ENCODE results near the gene EVX1. TPM values are rescaled to one million over a fixed set of nuclear protein-coding genes. Genes with fewer than 3 reads are reported as not detected.
A peak's percentile ranks its signal among the peaks of the same experiment; 100 is the strongest.

The EVX1 gene
- total RNA-seq, 1 donor from 2014 or later: not detected

GRCh38 chr7:27220440-27220955 is 22.1 kb upstream of the EVX1 start:
- intact Hi-C loops (cut with DNase I): no loop called here
- ATAC-seq (no peak), DNase-seq (ENCODE audit: missing footprints) (no peak)

GRCh38 chr7:27221201-27221797 is 21.3 kb upstream of the EVX1 start:
- DNase-seq (ENCODE audit: missing footprints) (no peak), ATAC-seq (no peak)
- intact Hi-C loops (cut with DNase I): no loop called here

- intact Hi-C loops (cut with DNase I): no loop called here
- DNase-seq (ENCODE audit: missing footprints) (no peak), ATAC-seq (no peak)
Measured at GRCh38 chr7:27223941-27224575, 18.5 kb upstream of the EVX1 start.

DNA sequence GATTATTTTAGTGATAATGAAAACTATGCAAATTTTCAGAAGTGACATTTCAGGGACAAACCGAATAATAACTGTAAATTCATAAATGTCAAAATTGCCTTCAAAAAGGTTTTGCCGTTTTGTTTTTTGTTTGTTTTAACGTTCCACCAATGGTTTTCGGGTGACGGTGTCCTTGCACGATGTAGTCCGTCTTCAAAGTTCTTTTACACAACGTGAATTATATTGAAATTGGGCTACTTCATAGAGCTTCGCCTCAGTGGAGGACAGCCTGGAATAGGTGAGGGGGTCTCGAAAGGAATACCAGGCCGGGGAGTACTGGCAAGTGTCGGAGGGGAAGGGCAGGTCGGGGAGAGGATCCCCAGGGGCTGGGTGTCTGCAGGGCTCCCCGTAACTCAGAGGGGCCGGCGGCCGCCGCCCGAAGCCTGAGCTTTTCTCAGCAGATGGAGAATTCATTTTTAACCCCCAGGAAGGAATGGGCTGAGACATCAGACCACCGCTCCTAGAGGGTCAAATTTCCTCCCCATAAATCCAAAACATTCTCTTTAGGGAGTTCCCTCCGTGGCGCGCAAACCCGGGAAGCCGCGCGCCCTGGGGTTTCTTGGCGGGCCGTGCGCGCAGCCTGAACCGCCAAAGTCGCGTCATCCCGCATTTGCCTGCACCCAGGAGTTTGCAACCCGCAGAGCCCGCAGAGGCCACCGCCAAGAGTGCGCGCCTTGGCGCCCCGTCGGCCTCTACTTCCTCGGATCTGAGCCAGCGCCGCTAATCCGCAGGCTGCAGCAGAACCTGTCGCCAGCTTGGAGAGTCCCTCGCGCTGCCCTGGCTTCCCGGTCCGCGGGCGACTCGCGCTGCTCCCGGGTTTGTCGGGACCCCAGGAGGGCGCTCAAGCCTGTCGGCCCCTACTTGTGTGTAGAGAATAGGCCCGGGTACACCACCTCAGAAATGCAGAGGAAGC is 17.3 kb upstream of the EVX1 start:
- intact Hi-C loops (cut with DNase I): no loop called here
- no peak for DNase-seq (ENCODE audit: missing footprints)
- ATAC-seq: no peak

- ATAC-seq (no peak), DNase-seq (ENCODE audit: missing footprints) (no peak)
- intact Hi-C loops (cut with DNase I): no loop called here
Measured at GRCh38 chr7:27229448-27229847, 13.2 kb upstream of the EVX1 start.

DNA sequence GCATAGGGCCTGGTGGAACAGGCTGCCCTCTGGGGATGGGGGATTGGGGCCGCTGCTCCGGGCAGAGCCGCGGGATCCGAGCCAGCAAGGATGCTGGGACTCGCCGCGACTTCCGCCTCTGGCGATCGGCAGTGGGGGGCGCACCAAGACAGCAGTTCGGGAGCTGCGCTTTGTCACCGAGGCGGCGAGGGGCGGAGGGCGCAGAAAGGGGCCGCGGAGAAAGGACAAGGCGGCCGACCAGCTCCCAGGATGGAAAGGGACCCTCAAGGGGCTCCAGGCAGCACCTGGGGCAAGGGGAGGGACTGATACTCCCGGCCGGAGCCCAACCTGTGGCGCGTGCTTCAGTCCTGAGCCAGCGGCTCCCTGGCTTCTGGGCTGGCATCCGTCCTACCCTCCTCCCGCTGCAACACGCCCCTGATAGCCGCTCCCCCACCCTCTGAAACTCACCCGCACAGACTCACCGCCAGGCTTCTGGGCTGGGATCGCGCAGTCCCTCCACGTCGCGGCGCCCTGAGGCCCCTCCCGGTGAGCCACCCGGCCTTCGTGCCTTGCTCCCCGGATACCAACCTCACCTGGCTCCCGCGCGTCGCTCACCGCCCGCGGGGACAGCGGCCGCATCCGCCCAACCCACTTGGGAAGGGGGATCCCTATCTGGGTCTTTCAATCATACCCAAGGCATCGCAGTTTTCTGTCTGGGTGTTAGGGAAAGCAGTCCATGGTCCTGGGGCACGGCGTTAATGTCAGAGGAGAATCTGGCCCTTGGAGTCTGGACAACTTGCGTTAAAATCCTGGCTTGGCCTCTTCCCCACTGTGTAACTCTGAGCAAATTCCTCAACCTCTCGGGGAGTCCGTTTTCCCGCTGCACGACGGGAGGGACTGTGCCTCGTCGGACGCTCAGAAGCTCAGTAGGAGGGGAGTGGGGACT is 7.0 kb upstream of the EVX1 start:
- DNase-seq (ENCODE audit: missing footprints): peak; percentile 75
- intact Hi-C loops (cut with DNase I): loop anchor here (10.0 kb wide), 1 partner anchor 339 kb away; no protein-coding TSS in a partner anchor
- peak; percentile 56 for ATAC-seq

- intact Hi-C loops (cut with DNase I): loop anchor here (10.0 kb wide), 1 partner anchor 337 kb away; no protein-coding TSS in a partner anchor
- DNase-seq (ENCODE audit: missing footprints): no peak
Measured at GRCh38 chr7:27237735-27238334, 4.8 kb upstream of the EVX1 start.

DNA sequence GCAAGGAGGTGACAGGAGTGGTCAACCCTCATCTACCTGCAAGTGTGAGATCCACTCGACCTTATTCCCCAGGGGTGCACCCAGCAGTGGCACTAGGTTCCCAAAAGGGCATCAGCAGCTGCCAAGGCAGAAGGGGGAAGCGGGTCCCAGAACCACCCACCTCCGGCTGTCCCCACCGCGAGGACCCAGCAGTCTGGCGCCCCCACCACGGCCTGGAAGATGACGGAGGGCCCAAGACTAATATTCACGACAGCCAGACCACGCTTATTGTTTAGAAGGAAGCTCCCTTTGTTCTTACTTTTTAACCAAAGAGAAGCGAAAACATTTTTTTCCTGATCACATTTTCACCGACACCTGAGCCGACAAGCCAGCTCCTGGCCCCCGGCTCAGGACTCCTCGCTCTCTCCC is 3.6 kb upstream of the EVX1 start:
- intact Hi-C loops (cut with DNase I): loop anchor here (10.0 kb wide), 1 partner anchor 336 kb away; no protein-coding TSS in a partner anchor
- ATAC-seq (no peak), DNase-seq (ENCODE audit: missing footprints) (peak; percentile 62)

More at GRCh38 chr7:27237735-27238334, 4.8 kb upstream of the EVX1 start:
- no peak for ATAC-seq

GRCh38 chr7:27239387-27240014 is 3.1 kb upstream of the EVX1 start:
- no peak for ATAC-seq
- peak; percentile 55 for DNase-seq (ENCODE audit: missing footprints)
- intact Hi-C loops (cut with DNase I): loop anchor here (10.0 kb wide), 1 partner anchor 335 kb away; no protein-coding TSS in a partner anchor

DNA sequence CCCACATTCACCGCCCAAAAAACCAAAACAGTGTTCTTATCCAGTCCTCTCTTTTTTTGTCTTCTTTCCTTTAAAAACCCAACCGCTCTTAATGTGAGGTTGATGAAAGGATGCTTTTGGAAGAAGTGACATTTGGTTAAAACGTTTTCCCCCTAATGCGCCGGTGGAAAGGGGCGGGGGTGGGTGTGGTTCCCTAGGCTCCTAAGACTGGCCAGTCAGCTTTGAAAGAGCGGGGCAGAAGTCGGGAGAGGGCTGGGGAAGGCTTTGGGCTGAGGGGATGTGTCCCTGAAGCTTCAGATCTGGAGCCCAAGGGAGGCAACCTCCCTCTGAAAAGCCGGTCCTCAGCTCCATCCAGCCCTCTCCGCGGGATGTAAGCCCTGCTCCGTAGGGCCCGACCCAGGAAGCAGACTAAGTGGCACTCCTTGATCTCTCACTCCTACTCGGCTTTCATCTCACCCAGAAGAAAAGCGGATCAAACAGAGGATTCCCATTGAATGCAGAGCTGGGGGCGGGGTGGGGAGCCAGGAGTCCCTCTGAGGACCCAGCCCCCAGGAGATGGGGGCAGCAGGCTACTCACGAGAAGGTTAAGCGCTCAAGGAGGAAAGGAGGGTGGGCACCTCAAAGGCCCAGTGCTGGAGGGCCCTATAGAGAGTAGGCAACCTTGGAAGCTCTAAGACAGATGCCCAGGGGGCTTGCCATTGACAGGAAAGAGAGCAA is 2.4 kb upstream of the EVX1 start:
- ATAC-seq: no peak
- no peak for DNase-seq (ENCODE audit: missing footprints)
- intact Hi-C loops (cut with DNase I): no loop called here

DNA sequence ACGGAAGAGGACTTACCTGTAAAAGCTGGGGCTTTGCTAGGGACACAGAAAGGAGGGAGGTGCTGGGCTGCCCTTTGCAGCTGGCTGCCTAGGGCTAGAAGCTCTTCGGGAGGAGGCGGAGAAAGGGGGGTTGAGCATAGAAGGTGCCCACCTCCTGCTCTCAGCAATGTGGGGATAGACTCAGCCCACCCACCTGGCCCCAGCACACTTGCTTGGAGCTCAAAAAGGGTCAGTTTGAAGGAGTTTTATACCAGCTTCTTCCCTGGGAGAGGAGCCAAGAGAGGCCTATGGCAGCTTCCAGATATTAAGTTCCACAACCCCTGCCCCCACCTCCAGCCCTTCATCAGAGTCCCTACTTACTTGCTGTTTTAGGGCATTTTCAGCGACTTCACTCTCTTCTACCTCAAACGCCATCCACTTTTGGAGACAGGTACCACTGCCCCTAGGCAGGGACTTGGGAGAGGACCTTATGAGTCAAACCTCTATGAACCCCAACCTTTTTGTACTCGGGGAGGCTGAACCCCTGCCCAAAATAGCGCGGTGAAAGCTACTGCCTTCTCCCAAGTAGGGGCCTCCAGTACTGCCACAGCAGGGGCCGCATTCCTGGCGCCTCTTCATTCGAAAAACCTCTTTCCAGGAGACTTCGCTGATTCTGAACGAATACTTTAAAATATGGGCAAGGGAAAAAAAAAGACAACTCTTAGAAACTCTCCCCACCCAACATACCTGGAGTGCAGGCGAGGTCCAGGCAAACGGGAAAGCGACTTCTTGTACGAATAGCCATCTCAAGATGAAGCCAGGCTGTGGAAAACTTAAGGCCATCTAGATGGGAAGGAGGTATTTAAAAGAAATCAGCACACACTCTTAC is 1.2 kb upstream of the EVX1 start:
- ATAC-seq (no peak), DNase-seq (ENCODE audit: missing footprints) (no peak)
- intact Hi-C loops (cut with DNase I): no loop called here

- ATAC-seq (no peak), DNase-seq (ENCODE audit: missing footprints) (no peak)
- intact Hi-C loops (cut with DNase I): no loop called here
Measured at GRCh38 chr7:27242154-27242553, 448 bp upstream of the EVX1 start.

GRCh38 chr7:27243340-27244163 is 950 bp downstream of the EVX1 start:
- intact Hi-C loops (cut with DNase I): no loop called here
- peak; percentile 66 for DNase-seq (ENCODE audit: missing footprints)
- ATAC-seq: no peak

- DNase-seq (ENCODE audit: missing footprints) (no peak), ATAC-seq (no peak)
- intact Hi-C loops (cut with DNase I): no loop called here
Measured at GRCh38 chr7:27244488-27245123, 2.0 kb downstream of the EVX1 start.

Measured in Right ventricle myocardium inferior (tissue), 1 donor.